ENCODE measurements around the gene MPPE1. TPM values are rescaled to one million over a fixed set of nuclear protein-coding genes. Genes with fewer than 3 reads are reported as not detected.
A peak's percentile ranks its signal among the peaks of the same experiment; 100 is the strongest.

MPPE1 gene
- polyA plus RNA-seq, 3 donors: 53.4 to 96.8 (median 92.3) TPM

DNA sequence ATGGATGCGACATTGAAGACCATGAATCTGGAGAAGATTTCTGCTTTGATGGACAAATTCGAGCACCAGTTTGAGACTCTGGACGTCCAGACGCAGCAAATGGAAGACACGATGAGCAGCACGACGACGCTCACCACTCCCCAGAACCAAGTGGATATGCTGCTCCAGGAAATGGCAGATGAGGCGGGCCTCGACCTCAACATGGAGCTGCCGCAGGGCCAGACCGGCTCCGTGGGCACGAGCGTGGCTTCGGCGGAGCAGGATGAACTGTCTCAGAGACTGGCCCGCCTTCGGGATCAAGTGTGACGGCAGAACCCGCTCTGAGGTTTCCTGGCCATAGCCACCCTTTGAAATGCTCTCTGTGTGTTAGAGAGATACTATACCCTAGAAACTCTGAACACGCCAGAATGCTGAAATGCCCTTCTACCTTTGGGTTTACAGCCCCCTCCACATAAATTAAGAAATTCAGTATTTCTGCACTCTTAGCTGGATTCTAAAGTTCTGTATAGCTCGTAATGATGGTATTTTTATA is 56.2 kb downstream of the MPPE1 start:
- Histone ChIP-seq H4K20me1 (ENCODE audit: insufficient read depth, low read length) (peaks cover 32% of the 10 kb centered on the region), H2AFZ (ENCODE audit: insufficient read depth, low read depth, low read length, poor library complexity, severe bottlenecking) (no peak overlapping the region), H3K4me2 (replicated peaks; ENCODE audit: extremely low read depth, low read length, poor library complexity, severe bottlenecking) (peak overlapping the region; percentile 89), H3K4me1 (ENCODE audit: control insufficient read depth in 1 of 2, insufficient read depth in 2 of 2, low read length in 2 of 2) (peaks cover 34 to 57% of the 10 kb centered on the region in 2 donors), H3K9ac (ENCODE audit: insufficient read depth, low read length, poor library complexity, severe bottlenecking) (peak overlapping the region; percentile 92), H3K79me2 (ENCODE audit: insufficient read depth, low read length) (peaks cover 40% of the 10 kb centered on the region), H3K27ac (ENCODE audit: low read depth in 1 of 2, low read length in 2 of 2) (peak overlapping the region; percentile 93 to 98), H3K4me3 (replicated peaks in 1 of 3; ENCODE audit: low read depth in 2 of 3, low read length in 3 of 3) (peak overlapping the region; percentile 81 to 96 (median 87)), H3K9me3 (replicated peaks in 1 of 2; ENCODE audit: control insufficient read depth in 1 of 2, insufficient read depth in 1 of 2, low read length in 2 of 2) (no peaks in the 10 kb centered on the region), H3K27me3 (ENCODE audit: control insufficient read depth in 2 of 2, insufficient read depth in 2 of 2, low read length in 2 of 2) (no peaks in the 10 kb centered on the region), H3K36me3 (replicated peaks in 1 of 2; ENCODE audit: control insufficient read depth in 1 of 2, insufficient read depth in 2 of 2, low read length in 2 of 2) (no peaks in the 10 kb centered on the region)
- intact Hi-C loops (cut with micrococcal nuclease): loop anchor here (2.0 to 10.0 kb wide), 4 partner anchors 53 to 131 kb away; partner anchors contain the start of genes MPPE1 (in 2 of the 2) and IMPA2 (in 1 of the 2)
- Mint-ChIP-seq H3K27me3 (ENCODE audit: low read depth in 3 of 3) (peaks cover 3 to 12% (median 4%) of the 10 kb centered on the region in 3 donors), H3K4me1 (peaks cover 44% of the 10 kb centered on the region), H3K36me3 (peaks cover 7 to 18% of the 10 kb centered on the region in 2 donors), H3K27ac (peak overlapping the region; percentile 99 to 100 (median 100)), H3K9me3 (peaks cover 0 to 2% (median 0%) of the 10 kb centered on the region in 7 donors), H3K4me3 (peak overlapping the region; percentile 100)
- TF ChIP-seq, protein P1, sequence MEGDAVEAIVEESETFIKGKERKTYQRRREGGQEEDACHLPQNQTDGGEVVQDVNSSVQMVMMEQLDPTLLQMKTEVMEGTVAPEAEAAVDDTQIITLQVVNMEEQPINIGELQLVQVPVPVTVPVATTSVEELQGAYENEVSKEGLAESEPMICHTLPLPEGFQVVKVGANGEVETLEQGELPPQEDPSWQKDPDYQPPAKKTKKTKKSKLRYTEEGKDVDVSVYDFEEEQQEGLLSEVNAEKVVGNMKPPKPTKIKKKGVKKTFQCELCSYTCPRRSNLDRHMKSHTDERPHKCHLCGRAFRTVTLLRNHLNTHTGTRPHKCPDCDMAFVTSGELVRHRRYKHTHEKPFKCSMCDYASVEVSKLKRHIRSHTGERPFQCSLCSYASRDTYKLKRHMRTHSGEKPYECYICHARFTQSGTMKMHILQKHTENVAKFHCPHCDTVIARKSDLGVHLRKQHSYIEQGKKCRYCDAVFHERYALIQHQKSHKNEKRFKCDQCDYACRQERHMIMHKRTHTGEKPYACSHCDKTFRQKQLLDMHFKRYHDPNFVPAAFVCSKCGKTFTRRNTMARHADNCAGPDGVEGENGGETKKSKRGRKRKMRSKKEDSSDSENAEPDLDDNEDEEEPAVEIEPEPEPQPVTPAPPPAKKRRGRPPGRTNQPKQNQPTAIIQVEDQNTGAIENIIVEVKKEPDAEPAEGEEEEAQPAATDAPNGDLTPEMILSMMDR (IDR thresholded peaks at IDR 0.05): no peak
- DNase-seq: peak in 2 of 3 donors; percentile 28 to 45
- 0% methylated on average over 17 of the region's 23 CpGs for WGBS (ENCODE audit: insufficient coverage)

GRCh38 chr18:11851146-11851805 is 56.8 kb downstream of the MPPE1 start, which contains the start of gene CHMP1B:
TSS of gene CHMP1B (plus strand) at chr18:11851413. CDS start at chr18:11851512, 99 bp downstream.
- peak within 1 kb of the TSS; percentile 92 for H3K9ac ChIP-seq (ENCODE audit: insufficient read depth, low read length, poor library complexity, severe bottlenecking)
- 0% methylated on average over 50 of the region's 53 CpGs for WGBS (ENCODE audit: insufficient coverage)
- no peaks in the 10 kb centered on the region for H3K36me3 ChIP-seq (replicated peaks in 1 of 2; ENCODE audit: control insufficient read depth in 1 of 2, insufficient read depth in 2 of 2, low read length in 2 of 2)
- Mint-ChIP-seq H3K27ac (peak within 1 kb of the TSS; percentile 99 to 100 (median 100)), H3K27me3 (ENCODE audit: low read depth in 3 of 3) (peaks cover 3 to 14% (median 4%) of the 10 kb centered on the region in 3 donors), H3K36me3 (peaks cover 7 to 18% of the 10 kb centered on the region in 2 donors), H3K4me3 (peak within 1 kb of the TSS; percentile 100), H3K9me3 (peaks cover 0 to 2% (median 0%) of the 10 kb centered on the region in 7 donors), H3K4me1 (peaks cover 40% of the 10 kb centered on the region)
- no peaks in the 10 kb centered on the region for H3K27me3 ChIP-seq (ENCODE audit: control insufficient read depth in 2 of 2, insufficient read depth in 2 of 2, low read length in 2 of 2)
- H4K20me1 ChIP-seq (ENCODE audit: insufficient read depth, low read length): peaks cover 31% of the 10 kb centered on the region
- intact Hi-C loops (cut with micrococcal nuclease): loop anchor here (2.0 to 10.0 kb wide), 4 partner anchors 54 to 132 kb away; partner anchors contain the start of genes MPPE1 (in 2 of the 2) and IMPA2 (in 1 of the 2)
- H3K4me2 ChIP-seq (replicated peaks; ENCODE audit: extremely low read depth, low read length, poor library complexity, severe bottlenecking): peak within 1 kb of the TSS; percentile 89
- peaks cover 28 to 51% of the 10 kb centered on the region in 2 donors for H3K4me1 ChIP-seq (ENCODE audit: control insufficient read depth in 1 of 2, insufficient read depth in 2 of 2, low read length in 2 of 2)
- H3K79me2 ChIP-seq (ENCODE audit: insufficient read depth, low read length): peaks cover 40% of the 10 kb centered on the region
- DNase-seq: peak; percentile 96 to 98 (median 97)
- TF ChIP-seq, protein P1 (IDR thresholded peaks at IDR 0.05): no peak
- H3K4me3 ChIP-seq (replicated peaks in 1 of 3; ENCODE audit: low read depth in 2 of 3, low read length in 3 of 3): peak within 1 kb of the TSS; percentile 81 to 96 (median 87)
- peak within 1 kb of the TSS; percentile 48 for H2AFZ ChIP-seq (ENCODE audit: insufficient read depth, low read depth, low read length, poor library complexity, severe bottlenecking)
- H3K27ac ChIP-seq (ENCODE audit: low read depth in 1 of 2, low read length in 2 of 2): peak within 1 kb of the TSS; percentile 93 to 98
- H3K9me3 ChIP-seq (replicated peaks in 1 of 2; ENCODE audit: control insufficient read depth in 1 of 2, insufficient read depth in 1 of 2, low read length in 2 of 2): no peaks in the 10 kb centered on the region

Data from CD14-positive monocyte (primary cell).